ENCODE results near the gene SYPL1.

SYPL1 gene

GRCh38 chr7:106059556-106059955 is 52.6 kb downstream of the SYPL1 start:
- no peak overlapping the region for H3K4me3 ChIP-seq (replicated peaks; ENCODE audit: low read depth, low read length)
- peak; percentile 59 for DNase-seq (ENCODE audit: low read depth)
- TF ChIP-seq, protein P1, sequence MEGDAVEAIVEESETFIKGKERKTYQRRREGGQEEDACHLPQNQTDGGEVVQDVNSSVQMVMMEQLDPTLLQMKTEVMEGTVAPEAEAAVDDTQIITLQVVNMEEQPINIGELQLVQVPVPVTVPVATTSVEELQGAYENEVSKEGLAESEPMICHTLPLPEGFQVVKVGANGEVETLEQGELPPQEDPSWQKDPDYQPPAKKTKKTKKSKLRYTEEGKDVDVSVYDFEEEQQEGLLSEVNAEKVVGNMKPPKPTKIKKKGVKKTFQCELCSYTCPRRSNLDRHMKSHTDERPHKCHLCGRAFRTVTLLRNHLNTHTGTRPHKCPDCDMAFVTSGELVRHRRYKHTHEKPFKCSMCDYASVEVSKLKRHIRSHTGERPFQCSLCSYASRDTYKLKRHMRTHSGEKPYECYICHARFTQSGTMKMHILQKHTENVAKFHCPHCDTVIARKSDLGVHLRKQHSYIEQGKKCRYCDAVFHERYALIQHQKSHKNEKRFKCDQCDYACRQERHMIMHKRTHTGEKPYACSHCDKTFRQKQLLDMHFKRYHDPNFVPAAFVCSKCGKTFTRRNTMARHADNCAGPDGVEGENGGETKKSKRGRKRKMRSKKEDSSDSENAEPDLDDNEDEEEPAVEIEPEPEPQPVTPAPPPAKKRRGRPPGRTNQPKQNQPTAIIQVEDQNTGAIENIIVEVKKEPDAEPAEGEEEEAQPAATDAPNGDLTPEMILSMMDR (IDR thresholded peaks at IDR 0.05; ENCODE audit: low read length, missing control alignments): no peak

DNA sequence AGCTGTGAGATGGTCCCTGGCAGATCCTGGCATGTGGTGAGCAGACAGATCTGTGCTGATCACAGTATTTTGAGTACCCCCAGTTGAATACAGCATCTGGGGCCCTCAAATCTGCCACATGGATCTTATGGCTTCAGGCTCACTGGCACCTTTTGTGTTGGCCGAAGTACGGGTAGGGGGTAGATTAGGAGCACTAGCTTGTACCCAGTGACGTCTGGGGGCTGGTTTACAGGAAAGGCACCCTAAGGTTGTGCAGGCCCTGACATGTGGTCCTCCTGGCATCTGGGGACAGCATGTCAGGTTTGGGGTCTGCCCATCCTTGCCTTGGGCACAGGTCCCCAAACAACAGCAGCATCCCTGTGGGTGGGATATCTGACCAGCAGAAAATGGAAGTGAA is 53.2 kb downstream of the SYPL1 start:
- no peak overlapping the region for H3K4me3 ChIP-seq (replicated peaks; ENCODE audit: low read depth, low read length)
- TF ChIP-seq, protein P1 (IDR thresholded peaks at IDR 0.05; ENCODE audit: low read length, missing control alignments): no peak
- no peak for DNase-seq (ENCODE audit: low read depth)

DNA sequence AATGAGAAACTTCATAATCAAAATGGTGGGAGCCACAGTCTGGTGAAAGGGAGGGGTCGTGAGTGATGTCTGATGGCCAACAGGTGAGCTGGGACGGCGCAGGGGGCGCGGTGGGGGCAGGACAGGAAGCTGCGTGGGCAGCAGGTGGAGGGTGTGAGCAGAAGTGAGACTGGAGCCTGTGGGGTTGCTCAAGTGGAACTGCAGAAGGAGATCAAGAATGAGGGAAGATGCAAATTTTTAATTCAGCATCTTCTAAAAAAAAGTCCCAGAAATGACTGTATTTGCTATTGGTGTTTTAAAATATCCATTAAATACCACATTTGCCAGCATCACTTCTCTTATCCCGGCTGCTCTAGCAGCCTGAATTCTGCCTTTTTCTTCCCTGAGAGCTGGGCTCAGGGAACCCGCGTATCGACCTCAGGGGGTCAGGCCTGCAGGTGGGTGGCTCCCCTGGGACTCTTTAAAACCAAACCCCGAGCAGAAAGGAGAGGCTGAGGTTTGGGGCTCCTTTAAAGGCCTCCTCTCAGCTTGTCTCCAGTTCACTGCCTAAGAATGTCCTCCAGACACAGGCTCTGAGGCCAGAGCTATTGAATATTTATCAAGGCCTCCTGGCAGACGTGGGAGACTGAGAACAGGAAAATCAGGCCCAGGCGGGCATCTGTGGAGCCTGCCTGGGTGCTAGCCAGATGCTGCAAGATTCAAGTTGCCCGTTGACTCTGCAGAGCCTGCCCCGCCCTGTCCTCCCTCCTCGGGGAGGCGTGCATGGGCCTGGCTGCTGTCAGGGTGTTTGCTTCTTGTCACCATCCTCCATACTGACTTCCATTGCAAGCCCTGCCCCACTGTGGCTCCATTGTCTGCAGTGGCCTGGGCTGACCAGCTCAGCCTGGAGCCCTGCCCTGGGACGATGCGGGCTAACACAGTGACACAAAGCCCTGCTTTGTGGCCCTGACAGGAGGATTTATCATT is 53.9 kb downstream of the SYPL1 start:
- H3K4me3 ChIP-seq (replicated peaks; ENCODE audit: low read depth, low read length): no peak overlapping the region
- TF ChIP-seq, protein P1 (IDR thresholded peaks at IDR 0.05; ENCODE audit: low read length, missing control alignments): no peak
- no peak for DNase-seq (ENCODE audit: low read depth)

- TF ChIP-seq, protein P1 (IDR thresholded peaks at IDR 0.05; ENCODE audit: low read length, missing control alignments): no peak
- no peak for DNase-seq (ENCODE audit: low read depth)
- no peak overlapping the region for H3K4me3 ChIP-seq (replicated peaks; ENCODE audit: low read depth, low read length)
These were observed 54.7 kb downstream of the SYPL1 start for GRCh38 chr7:106057204-106057961.

- TF ChIP-seq, protein P1 (IDR thresholded peaks at IDR 0.05; ENCODE audit: low read length, missing control alignments): peak; percentile 93
- no peak overlapping the region for H3K4me3 ChIP-seq (replicated peaks; ENCODE audit: low read depth, low read length)
- DNase-seq (ENCODE audit: low read depth): peak; percentile 84
These were observed 55.5 kb downstream of the SYPL1 start for GRCh38 chr7:106056513-106057203.

- no peak overlapping the region for H3K4me3 ChIP-seq (replicated peaks; ENCODE audit: low read depth, low read length)
- no peak for DNase-seq (ENCODE audit: low read depth)
- TF ChIP-seq, protein P1 (IDR thresholded peaks at IDR 0.05; ENCODE audit: low read length, missing control alignments): no peak
These were observed 57.1 kb downstream of the SYPL1 start for GRCh38 chr7:106054971-106055532.

All from fibroblast of pulmonary artery (primary cell).